ENCODE results near the gene PRKCD.

PRKCD gene

GRCh38 chr3:53171827-53172505 is 11.0 kb downstream of the PRKCD start:
- DNase-seq = no peak

GRCh38 chr3:53173107-53173506 is 12.1 kb downstream of the PRKCD start:
- DNase-seq = no peak

- no peak for DNase-seq
Measured at GRCh38 chr3:53174346-53175250, 13.6 kb downstream of the PRKCD start.

- no peak for DNase-seq
Measured at GRCh38 chr3:53175613-53176540, 14.9 kb downstream of the PRKCD start.

- no peak for DNase-seq
Measured at GRCh38 chr3:53178246-53178645, 17.2 kb downstream of the PRKCD start.

- no peak for DNase-seq
Measured at GRCh38 chr3:53179580-53179979, 18.6 kb downstream of the PRKCD start.

GRCh38 chr3:53180305-53181023 is 19.5 kb downstream of the PRKCD start:
- DNase-seq = no peak

- no peak for DNase-seq
Measured at GRCh38 chr3:53181024-53181371, 20.0 kb downstream of the PRKCD start.

- no peak for DNase-seq
Measured at GRCh38 chr3:53181528-53181927, 20.5 kb downstream of the PRKCD start.

- no peak for DNase-seq
Measured at GRCh38 chr3:53182764-53183355, 21.9 kb downstream of the PRKCD start.

GRCh38 chr3:53183514-53183913 is 22.5 kb downstream of the PRKCD start:
- DNase-seq = no peak

- no peak for DNase-seq
Measured at GRCh38 chr3:53184701-53185100, 23.7 kb downstream of the PRKCD start.

GRCh38 chr3:53185761-53186465 is 24.9 kb downstream of the PRKCD start:
- DNase-seq = no peak

GRCh38 chr3:53186726-53187125 is 25.7 kb downstream of the PRKCD start:
- DNase-seq = no peak

GRCh38 chr3:53187430-53187829 is 26.4 kb downstream of the PRKCD start:
- no peak for DNase-seq

GRCh38 chr3:53188136-53188685 is 27.2 kb downstream of the PRKCD start:
- no peak for DNase-seq

GRCh38 chr3:53188720-53189119 is 27.7 kb downstream of the PRKCD start:
- no peak for DNase-seq

- no peak for DNase-seq
Measured at GRCh38 chr3:53189276-53189675, 28.3 kb downstream of the PRKCD start.

- DNase-seq = no peak
Measured at GRCh38 chr3:53190659-53191058, 29.6 kb downstream of the PRKCD start.

- DNase-seq = no peak
Measured at GRCh38 chr3:53191836-53192480, 30.9 kb downstream of the PRKCD start.

- no peak for DNase-seq
Measured at GRCh38 chr3:53192608-53193007, 31.6 kb downstream of the PRKCD start.

All from activated gamma-delta T cell (primary cell).